Neutrophil (primary cell): Measurements from ENCODE around the gene PTPRE.

Experiments
- H3K27ac ChIP-seq: fragments of 200-600 bp; sonication (generic); 2 replicates; pipeline ENCODE4 v1.5.1; 2016; ENCODE audit warnings: mild to moderate bottlenecking, moderate library complexity
- H3K27me3 ChIP-seq: fragments of 200-600 bp; sonication (generic); 2 replicates; pipeline ENCODE4 v1.6.0; 2016; ENCODE audit warnings: mild to moderate bottlenecking
- H3K36me3 ChIP-seq: fragments of 200-600 bp; sonication (generic); 2 replicates; pipeline ENCODE4 v1.5.1; 2017
- H3K4me1 ChIP-seq, 2 experiments: fragments of 200-600 bp in 1 of 2; sonication (generic) in 1 of 2; 1 replicate in 1 of 2; 2 replicates in 1 of 2; pipeline versions ENCODE4 v1.5.1 to v1.6.1; 2013 to 2016; ENCODE audit warnings: low read depth in 1 of 2, low read length in 1 of 2, mild to moderate bottlenecking in 1 of 2, moderate library complexity in 1 of 2; ENCODE audit not compliant: control insufficient read depth in 1 of 2, insufficient read depth in 1 of 2
- H3K4me3 ChIP-seq, 2 experiments: fragments of 200-600 bp in 1 of 2; sonication (generic) in 1 of 2; 1 replicate in 1 of 2; 2 replicates in 1 of 2; pipeline ENCODE4 v1.5.1; 2013 to 2016; ENCODE audit warnings: low read depth in 1 of 2, low read length in 1 of 2, mild to moderate bottlenecking in 1 of 2, moderate library complexity in 1 of 2
- H3K9me3 ChIP-seq: fragments of 200-600 bp; sonication (generic); 2 replicates; pipeline ENCODE4 v1.5.1; 2016
- CTCF ChIP-seq: fragments of 200-600 bp; sonication (generic); IDR thresholded peaks from 2 replicates; pipeline ENCODE4 v1.5.1; 2016; ENCODE audit warnings: antibody characterized with exemption

PTPRE gene

GRCh38 chr10:127996586-127996985 is 89.7 kb downstream of the PTPRE start:
- no peaks in the 10 kb centered on the region for H3K27me3 ChIP-seq
- H3K36me3 ChIP-seq = no peaks in the 10 kb centered on the region
- peaks cover 3 to 6% of the 10 kb centered on the region in 2 experiments for H3K4me1 ChIP-seq
- TF ChIP-seq CTCF = no peak
- H3K4me3 ChIP-seq = no peak overlapping the region
- no peaks in the 10 kb centered on the region for H3K9me3 ChIP-seq
- H3K27ac ChIP-seq = no peak overlapping the region

- TF ChIP-seq CTCF = no peak
- no peak overlapping the region for H3K27ac ChIP-seq
- no peaks in the 10 kb centered on the region for H3K27me3 ChIP-seq
- H3K4me1 ChIP-seq = peaks cover 0 to 6% of the 10 kb centered on the region in 2 experiments
- H3K4me3 ChIP-seq = no peak overlapping the region
- H3K36me3 ChIP-seq = no peaks in the 10 kb centered on the region
- no peaks in the 10 kb centered on the region for H3K9me3 ChIP-seq
Measured at GRCh38 chr10:127997271-127997670, 90.4 kb downstream of the PTPRE start.

GRCh38 chr10:127997937-127998336 is 91.0 kb downstream of the PTPRE start:
- TF ChIP-seq CTCF = no peak
- H3K36me3 ChIP-seq = no peaks in the 10 kb centered on the region

GRCh38 chr10:127998501-127999144 is 91.7 kb downstream of the PTPRE start:
- H3K36me3 ChIP-seq = no peaks in the 10 kb centered on the region
- no peak for TF ChIP-seq CTCF
- H3K9me3 ChIP-seq = no peaks in the 10 kb centered on the region
- no peaks in the 10 kb centered on the region for H3K27me3 ChIP-seq
- no peak overlapping the region for H3K4me3 ChIP-seq
- peaks cover 0 to 6% of the 10 kb centered on the region in 2 experiments for H3K4me1 ChIP-seq
- H3K27ac ChIP-seq = no peak overlapping the region

More at GRCh38 chr10:127997937-127998336, 91.0 kb downstream of the PTPRE start:
- Histone ChIP-seq H3K4me3 (no peak overlapping the region), H3K27ac (no peak overlapping the region), H3K27me3 (no peaks in the 10 kb centered on the region), H3K4me1 (peaks cover 0 to 6% of the 10 kb centered on the region in 2 experiments), H3K9me3 (no peaks in the 10 kb centered on the region)

- Histone ChIP-seq H3K9me3 (no peaks in the 10 kb centered on the region), H3K27ac (no peak overlapping the region), H3K27me3 (no peaks in the 10 kb centered on the region), H3K4me3 (no peak overlapping the region), H3K4me1 (peaks cover 0 to 6% of the 10 kb centered on the region in 2 experiments), H3K36me3 (no peaks in the 10 kb centered on the region)
- no peak for TF ChIP-seq CTCF
Measured at GRCh38 chr10:127999297-128000129, 92.6 kb downstream of the PTPRE start.
